ENCODE measurements around the gene SNX8.

DNA sequence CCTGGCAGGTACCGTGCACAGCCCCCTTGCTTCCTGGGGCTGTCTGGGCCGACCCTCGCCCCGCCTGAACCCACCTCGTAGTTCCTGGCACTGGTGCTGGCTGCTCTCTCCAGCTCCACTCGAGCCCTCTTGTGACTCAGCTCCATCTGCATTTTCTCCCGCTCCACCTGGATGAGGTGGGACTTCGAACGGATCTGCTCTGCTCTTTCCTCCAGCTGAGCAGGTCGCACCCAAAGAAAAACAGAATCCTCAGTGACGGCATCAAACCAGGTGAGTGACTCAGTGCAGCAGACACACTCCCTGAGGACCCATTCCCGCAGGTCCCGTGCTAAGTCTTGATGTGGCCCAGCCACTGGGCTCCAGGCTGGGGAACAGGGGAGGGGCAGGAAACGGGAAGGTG is 88.9 kb downstream of the SNX8 start:
- TF ChIP-seq, protein P1, sequence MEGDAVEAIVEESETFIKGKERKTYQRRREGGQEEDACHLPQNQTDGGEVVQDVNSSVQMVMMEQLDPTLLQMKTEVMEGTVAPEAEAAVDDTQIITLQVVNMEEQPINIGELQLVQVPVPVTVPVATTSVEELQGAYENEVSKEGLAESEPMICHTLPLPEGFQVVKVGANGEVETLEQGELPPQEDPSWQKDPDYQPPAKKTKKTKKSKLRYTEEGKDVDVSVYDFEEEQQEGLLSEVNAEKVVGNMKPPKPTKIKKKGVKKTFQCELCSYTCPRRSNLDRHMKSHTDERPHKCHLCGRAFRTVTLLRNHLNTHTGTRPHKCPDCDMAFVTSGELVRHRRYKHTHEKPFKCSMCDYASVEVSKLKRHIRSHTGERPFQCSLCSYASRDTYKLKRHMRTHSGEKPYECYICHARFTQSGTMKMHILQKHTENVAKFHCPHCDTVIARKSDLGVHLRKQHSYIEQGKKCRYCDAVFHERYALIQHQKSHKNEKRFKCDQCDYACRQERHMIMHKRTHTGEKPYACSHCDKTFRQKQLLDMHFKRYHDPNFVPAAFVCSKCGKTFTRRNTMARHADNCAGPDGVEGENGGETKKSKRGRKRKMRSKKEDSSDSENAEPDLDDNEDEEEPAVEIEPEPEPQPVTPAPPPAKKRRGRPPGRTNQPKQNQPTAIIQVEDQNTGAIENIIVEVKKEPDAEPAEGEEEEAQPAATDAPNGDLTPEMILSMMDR (IDR thresholded peaks at IDR 0.05), result no peak
- TF ChIP-seq POLR2A (IDR thresholded peaks at IDR 0.05), result no peak

Measured in prostate gland (tissue), 2 donors.